Stimulated activated CD8-positive, alpha-beta memory T cell treated with anti-CD3 and anti-CD28 coated beads, Interleukin-15, amount 100 ng/mL, for 4 hours (primary cell): ENCODE measurements around the gene ZNF512B.

Source experiments
- DNase-seq, 2 donors: peaks; one replicate each; pipeline ENCODE4 v3.0.0-alpha.2; 2020; ENCODE audit warnings: low read depth in 2 of 2

Gene ZNF512B

DNA sequence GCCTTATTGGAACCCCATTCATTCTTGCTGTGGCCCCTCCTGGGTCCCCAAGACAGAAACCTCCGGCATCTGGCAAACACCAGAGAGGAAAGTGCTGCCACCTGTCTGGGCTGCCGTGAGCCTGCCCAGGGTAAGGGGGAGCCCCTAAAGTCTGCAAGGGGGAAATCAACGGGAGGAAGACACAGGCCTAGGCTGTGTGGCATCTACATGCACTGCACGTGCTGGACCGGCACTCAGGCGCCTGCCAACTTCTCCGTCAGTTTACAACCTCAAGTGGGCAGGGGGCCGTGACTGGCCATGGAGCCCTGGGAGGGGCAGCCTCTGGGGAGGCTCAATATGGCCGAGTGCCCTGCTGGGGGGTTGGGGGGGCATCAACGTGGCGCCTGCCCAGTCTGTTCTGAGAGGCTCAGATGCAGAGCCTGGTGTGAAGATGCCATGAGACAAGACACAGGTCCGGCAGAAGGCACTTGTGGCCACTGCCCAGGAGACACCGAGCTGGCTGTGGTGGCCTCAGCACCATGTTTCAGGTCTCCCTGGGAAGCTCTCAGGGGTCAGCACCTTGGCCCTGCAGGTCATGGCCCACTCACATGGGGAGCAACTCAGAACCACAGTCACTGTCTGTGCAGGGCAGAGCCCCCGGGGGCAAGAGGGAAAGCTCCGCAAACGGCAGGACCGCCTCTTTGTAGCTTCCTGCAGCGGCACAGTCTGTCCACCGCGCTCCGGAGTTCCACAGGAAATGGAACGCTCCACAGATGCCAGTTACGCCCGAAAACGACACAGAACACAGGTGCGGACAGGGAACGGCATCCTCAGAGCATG is 21.9 kb downstream of the ZNF512B start:
- DNase-seq = no peak

DNA sequence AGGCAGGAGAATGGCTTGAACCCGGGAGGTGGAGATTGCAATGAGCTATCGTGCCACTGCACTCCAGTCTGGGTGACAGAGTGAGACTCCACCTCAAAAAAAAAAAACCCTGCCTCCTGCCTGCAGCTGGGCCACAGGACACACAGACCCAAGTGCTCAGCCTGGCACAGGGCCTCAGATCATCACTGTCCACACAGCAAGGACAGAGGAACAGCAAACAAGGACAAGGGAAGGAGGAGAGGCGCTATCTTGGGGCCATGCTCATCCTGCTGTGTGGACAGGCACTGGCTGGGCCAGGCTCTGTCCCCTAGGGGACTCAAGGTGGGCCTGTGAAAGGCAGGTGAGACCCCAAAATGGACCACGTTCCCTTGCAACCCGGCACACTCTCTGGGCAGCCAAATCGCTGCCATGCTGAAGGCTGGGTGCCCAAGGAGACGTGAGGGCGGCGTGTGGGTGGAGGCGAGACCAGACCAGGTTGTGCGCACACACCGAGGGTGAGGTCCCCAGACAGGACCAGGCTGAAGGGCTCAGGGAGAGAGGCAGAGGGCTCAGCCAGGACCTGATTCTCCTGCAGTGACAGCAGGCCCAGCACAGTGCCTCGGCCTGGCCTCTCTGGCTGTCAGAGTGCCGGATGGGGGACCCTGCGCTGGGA is 22.6 kb downstream of the ZNF512B start:
- no peak for DNase-seq

DNA sequence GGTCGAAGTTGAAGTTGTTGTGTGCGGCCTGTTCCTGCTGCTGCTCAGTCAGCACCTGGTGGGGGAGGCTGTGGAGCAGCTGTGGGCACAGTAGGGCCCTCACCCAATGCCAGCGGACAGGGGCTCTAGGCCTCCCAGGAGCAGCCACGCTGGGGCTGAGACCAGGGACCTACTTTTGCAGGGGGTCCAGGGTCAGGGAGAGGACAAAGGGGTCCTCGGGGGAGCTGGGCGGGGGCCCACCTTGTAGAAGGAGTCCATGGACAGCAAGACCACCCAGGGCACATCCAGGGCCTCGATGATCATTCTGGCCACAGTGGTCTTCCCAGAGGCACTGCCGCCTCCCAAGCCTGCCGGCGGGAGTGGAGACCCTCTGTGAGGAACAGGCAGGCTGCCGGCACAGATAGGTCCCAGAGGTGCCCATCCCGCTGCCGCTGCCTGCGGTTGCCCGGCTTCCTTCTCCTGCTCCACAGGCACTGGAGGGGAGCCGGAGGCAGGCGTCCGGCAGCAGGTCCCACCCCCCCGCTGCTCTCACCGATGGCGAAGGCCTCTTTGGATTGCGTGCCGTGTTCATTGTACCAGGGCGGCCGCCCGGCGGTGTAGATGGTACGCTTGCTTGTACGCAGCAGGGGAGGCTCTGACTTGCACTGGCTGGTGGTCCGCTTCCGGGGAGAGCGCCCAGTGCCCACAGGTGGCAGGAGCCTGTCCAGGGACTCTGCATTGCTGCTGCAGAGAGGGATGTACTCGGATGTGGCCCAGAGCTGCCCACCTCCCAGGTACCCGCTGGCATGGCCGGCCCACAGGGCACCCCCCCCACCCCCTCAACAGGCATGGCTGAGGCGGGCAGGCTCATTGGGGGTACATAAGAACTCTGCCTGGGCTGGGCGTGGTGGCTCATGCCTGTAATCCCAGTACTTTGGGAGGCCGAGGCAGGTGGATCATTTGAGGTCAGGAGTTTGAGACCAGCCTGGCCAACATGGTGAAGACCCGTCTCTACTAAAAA is 23.5 kb downstream of the ZNF512B start:
- no peak for DNase-seq

DNA sequence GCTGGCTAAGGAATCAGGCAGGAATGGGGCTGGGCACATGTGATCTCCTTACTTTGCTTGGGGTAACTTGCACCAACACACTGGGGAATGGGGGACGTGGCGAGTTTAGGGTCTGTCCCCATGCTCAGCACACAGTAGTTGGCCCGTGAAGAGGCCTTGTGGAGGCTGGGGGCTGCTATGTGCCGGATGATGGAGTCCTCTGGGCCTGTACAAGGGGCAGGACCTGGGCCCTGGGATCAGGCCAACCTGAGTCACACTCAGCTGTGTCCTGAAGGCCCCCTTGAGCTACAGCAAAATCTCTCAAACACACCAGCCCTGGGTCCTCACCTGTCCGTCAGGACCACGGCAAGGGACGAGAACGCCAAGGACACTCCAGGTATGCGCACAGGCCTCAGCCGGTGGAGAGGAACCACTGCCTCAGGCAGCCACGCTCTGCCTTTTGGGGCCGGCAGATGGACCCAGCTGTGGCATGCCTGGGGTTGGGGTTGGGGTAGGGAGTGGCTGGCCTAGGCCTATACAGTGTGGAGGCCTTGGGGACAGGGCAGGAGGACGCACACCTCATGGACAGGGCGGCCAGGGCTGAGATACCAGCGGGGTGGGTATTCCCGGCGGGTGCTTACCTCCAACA is 24.6 kb downstream of the ZNF512B start:
- DNase-seq = no peak

DNA sequence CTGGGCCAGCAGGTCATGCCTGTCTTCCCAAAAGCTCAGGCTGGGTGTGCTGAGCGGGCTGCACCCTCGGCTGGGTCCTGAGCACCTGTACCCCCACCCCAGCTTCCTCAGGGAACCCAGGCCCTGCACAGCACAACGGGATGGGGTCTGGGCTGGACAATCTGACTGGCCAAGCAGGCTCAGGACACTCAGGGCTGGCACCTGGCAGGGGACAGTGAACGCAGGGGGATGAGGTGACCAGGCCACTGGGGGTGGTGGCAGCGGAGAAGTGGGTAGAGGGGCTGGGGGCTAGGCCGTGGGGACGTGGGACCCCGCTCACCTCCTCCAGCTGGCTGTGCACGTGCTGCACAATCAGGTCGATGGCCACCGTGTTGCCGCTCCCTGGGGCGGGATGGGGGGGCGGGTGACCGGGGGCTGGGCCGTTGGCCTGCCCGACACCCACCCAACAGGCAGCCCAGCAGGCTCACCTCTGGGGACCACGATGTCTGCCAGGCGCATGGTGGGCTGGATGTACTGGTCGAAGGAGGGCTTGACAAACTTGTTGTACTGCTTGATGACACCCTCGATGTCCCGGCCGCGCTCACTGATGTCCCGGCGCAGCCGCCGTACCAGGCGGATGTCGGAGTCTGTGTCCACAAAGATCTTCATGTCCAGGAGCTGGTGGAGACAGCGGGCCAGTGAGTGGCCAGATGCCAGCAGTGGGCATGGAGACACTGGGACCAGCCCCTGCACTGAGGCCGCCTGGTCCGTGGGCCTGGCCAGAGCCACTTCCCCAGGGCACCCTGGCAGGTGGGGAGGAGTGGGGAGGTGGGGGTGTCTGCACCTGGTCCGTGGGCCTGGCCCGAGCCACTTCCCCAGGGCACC is 25.4 kb downstream of the ZNF512B start:
- no peak for DNase-seq

DNA sequence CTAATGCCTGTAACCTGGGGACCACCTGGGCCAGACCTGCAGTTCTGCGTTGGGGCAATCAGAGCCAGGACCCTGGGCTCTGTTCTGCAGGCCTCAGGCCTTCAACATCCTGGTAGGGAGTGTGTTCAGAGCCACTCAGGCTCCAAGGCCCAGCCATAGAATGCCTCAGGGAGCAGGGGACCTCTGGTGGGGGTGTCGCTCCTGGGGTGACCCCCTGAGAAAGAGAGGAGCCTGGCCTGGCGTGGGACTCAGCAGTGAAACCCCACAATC is 26.0 kb downstream of the ZNF512B start:
- no peak for DNase-seq

DNA sequence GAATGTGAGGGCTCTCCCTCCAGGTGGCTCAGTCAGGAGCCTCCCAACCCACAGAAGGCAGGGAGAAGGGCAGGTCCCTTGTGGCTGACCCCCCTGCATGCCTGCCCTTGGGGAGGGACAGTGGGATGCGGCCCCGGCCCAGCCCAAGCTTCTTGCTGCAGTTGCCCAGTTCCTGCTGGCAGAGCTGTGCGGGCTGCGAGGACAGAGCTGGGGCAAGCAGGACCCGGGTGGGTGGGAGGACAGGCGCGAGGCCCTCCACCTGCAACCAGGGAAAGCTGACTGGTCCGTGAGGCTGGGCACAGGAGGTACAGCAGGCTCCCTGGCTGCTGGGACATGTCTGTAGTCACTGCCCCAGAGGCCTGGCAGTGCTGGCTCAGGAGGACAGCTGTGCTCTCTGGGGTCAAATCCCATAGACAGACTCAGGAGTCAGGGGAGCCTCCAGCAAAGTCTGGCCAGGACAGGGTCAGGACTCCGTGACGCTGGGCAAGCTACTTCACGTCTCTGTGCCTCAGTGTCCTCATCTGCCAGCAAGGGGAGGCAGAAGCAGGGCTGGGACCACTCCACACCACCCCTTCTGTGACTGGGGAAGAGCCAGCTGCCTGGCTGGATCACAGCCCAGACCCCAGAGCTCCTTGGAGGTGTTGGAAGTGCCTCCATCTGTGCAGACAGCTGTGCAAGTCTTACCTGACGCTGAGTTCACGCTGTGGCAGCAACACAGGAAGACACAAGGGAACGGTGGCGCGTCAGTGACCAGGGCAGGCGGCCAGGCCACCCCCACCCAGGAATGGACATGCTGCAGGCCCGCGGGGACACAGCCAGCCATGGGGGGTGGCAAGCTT is 26.5 kb downstream of the ZNF512B start:
- no peak for DNase-seq

DNA sequence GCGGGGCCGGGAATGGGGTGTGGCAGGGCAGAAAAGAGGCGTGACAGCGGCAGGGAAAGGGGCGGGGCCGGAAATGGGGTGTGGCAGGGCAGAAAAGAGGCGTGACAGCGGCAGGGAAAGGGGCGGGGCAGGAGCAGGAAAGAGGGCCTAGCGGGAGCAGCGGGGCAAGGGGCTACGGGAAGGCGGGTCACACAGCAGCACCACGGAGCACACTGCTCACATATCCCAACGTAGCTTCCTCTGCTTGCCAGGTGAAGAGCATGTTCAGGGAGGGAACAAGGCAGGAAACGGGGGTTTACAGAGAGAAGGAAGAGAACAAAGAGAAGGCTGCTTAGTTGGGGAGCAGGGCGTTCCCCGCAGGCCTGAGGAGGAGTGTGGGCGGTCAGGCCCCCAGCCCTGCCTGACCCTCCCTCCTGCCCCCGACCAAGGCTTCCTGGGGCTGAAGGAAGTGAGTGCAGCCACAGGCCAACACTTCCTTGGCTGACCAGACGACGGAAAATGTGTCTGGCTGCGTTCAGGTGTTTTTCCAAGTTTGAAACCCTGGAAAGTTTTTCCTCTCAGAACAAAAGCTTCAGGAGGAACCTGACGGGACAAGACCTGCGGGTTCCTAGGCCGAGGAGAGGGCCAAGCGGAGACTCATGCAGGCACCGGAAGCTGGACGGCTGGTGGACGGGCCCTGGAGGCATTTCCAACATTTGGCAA is 27.3 kb downstream of the ZNF512B start:
- no peak for DNase-seq

DNA sequence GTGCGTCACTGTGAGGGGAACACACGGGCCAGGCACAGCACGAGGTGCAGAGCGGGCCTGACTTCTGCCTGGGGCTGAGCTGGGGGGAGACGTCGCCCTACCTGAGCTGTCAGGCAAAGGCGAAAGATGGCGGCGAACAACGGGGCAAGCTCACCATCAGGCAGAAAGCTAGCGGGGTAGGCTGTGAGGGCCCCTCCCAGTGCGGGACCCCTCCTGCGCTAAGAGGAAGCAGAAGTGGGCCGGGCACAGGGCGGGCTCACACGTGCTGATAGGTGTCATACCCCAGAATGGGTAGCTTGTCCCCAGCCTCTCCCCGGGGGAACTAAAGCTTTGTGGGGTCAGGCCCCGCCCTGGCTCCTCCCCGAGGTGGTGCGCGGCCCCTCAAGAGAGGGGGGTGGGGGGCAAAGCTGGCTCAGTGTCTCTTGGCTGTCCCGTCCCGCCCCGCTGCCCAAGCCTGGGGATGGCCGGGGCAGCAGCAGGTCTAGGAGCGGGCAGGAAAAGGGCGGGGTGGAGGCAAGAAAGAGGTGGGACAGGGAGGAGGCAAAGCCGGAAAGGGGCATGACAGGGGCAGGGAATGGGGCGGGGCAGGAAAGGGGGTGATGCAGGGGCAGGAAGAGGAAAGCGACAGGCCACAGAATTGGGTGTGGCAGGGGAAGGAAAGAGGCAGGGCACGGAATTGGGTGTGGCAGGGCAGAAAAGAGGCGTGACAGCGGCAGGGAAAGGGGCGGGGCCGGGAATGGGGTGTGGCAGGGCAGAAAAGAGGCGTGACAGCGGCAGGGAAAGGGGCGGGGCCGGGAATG is 28.2 kb downstream of the ZNF512B start:
- peak in 1 of 2 donors; percentile 23 for DNase-seq

DNA sequence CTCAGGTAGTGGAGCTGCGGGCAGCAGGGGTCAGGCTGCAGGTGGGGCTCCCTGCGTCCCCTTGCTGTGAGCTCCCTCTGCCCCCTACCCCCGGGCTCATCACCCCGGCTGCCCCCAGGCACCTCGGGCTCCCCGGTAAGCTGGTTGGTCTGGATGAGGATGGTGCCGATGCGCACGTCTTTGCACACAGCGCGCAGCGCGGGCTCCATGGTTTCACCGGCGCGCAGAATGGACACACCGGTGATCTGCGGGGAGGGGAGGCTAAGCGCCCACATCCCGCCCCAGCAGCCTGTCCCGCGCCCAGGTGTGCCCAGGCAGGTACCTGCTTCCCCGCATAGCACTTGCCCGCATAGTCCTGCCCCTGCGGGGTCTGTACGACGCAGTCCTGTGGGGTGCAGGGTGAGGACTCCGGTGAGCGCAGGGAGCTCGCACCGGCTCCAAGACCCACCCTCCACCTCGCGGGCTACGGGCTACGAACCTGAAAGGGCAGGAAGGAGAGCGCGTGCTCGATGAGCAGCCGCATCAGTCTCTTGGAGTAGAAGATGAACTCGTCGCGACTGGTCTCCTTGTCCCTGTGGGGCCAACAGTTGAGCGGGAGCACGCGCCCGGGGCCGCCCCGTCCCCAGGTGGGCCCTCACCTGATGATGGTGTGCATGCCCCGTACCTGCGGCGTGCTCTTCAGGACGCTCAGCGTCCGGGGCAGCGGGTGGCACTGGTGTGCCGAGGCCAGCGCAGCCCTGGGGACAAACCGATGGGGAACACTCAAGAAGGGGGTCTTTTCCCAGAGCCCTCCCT is 29.1 kb downstream of the ZNF512B start:
- DNase-seq = no peak

DNA sequence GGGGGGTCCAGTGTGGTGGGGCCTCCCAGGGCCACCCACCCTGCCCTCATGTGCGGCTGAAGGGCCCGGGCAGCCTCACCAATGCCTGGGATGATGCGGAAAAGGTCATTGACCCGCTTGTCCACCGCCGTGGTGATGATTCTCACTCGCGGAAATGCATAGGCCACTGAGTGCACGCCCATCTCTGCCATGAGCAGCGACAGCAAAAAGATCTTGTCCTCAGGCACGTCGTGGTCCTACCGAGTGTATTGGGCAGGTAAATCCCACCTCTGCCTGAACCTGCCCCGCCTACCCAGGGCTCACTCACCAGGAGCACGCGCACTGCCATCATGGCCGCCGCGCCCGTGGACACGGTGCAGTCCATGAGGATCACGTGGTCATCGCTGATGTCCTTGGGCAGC is 29.7 kb downstream of the ZNF512B start:
- no peak for DNase-seq

DNA sequence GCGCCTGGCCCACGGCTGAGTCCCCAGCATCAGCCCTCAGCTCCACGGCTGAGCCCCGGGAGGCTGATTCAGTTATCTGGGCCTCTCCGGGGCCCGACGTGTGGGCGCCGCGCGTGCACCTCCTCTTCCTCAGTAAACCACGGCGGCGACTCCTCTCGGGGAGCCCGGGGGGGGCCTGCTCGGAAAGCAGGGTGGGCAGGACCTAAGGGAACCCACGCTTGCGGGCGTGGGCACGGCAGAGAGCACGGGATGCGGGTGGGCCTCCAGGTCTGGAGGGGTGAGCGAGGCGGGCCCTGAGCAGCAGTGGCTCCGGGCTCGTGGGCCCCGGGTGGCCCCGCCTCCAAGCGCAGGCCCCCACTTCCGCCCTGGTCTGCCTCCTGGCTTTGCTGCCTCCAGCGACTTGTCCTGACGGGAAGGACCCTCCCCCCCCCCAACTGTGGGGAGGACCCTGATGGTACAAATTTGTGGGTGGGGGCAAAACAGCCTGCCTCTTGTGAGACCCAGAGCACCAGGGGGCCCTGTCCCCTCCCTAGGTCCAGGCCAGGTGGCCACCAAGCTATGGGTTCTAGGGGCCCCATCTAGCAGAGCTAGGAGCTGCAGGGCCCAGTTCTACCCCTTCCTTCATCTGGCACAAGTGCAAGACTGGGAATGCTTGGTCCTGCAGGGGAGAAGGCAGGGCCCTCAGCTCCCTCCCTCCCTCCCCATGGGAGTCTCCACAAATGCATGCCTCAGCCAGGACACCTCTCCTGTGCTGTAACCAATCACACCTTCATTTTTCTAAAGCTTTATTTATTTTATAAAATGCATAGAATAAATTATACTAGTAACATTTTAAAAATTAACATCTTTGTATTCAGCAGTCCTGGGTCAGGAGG is 30.4 kb downstream of the ZNF512B start:
- DNase-seq = no peak

DNA sequence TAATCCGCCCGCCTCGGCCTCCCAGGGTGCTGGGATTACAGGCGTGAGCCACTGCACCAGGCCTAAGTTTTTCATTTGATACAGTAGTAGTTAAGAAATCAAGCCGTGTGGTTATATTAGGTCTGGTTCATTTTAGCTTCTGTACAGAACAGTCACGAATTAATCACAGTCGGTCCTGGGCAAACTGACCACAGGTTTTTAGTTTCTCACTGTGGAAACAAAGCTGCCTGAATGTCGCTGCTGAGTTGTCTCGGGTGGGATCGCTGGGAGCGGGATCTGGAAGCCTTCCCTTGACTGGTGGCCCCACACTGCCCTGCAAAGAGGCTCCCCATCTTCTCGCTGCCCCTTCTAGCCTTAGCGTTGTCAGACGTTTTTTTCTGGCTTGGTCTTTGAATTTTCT is 32.1 kb downstream of the ZNF512B start:
- no peak for DNase-seq

DNA sequence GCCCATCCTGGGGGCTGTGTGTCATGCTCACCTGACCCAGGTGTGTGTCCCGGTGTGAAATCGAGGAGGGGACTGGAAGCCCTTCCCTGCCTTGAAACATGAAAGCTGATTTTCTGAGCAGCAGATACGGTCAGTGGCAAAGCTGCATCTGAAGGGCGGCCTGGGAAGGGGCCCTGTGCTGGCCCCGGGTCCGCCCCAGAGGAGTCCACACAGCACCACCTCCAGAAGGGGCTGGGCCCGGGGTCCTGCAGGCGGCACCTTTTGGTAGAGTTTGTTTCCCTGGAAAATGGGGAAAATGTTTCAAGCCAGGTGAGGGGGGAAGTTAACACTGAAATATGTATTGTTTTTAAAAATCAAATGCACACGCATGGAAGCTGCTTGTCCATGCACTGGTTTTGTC is 34.3 kb downstream of the ZNF512B start:
- no peak for DNase-seq

DNA sequence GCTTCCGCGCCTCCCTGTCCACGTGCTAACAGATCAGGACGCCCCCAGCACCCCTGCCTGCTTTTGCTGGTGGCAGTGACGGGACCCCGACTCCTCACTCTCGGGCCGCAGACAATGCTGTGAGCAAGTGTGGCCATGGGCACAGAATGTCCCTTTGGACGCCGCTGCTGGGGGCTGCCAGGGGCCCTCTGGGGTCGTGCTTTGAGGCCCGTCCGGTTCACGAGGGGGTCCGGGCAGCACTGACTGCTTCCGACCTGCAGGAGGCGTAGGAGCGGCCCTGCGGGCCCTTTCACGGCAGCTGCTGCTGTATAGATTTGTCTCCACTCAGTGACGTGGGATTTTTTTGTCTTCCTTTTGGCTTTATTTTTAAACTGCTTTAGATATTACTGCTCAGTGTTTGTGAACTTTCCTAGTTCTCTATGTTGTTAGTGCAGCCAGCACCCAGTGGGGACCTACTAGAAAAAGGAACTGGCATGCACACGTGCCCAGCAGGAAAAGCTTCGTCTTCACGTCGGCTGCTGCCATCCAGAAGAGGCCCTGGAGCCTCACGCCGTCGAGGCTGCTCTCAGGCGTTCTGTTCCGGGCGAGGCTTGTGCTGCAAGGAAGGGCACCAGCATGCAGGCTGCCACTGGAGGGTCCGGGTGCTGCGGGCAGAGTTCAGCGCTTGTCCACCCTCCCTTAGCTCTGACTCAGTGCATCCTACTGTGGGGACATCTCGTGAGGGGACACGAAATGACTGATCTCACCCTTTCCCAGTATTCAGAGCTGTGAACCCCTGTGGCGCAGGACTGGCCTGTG is 35.3 kb downstream of the ZNF512B start:
- no peak for DNase-seq

DNA sequence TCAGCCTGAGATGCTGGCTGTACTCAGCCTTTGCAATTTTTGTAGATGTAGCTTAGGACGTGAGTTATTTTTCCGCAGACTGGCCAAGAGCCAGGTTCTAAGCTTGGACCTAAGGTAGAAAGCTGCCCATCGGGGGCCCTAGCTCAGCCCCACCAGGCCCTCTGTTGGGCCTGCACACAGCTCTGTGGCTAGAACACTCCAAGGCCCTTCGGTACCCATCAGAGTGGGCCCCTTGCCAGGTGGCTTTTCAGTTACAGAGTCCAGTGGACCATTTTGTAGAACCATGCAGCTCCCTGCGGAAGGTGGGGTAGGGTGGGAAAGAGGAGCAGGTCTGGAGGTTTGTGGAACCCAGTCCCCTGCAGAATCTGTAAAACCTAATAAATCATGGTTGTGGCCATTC is 36.1 kb downstream of the ZNF512B start:
- DNase-seq = no peak
